ENCODE results near the gene MNT. TPM values are rescaled to one million over a fixed set of nuclear protein-coding genes. Genes with fewer than 3 reads are reported as not detected.

Gene MNT
- total and polyA plus RNA-seq, 9 of the 15 experiments (the other 6 are each of a cell fraction or from before 2014, with no cell fraction given) = 0.18 to 23.8 (median 5.3) TPM

- TF ChIP-seq ZNF75A (CRISPR knock-in tag; IDR thresholded peaks at IDR 0.05) (no peak), ZNF695 (CRISPR knock-in tag; IDR thresholded peaks at IDR 0.05) (no peak), TEAD1 (CRISPR knock-in tag; IDR thresholded peaks at IDR 0.05) (0 out of 4 replicates have a peak, but pooled peaks of 1 of the 2 experiments have one; percentile 45), HDAC6 (IDR thresholded peaks at IDR 0.05; ENCODE audit: low read depth, low read length) (no peak), EHMT2 (IDR thresholded peaks at IDR 0.05) (no peak), HNRNPK (IDR thresholded peaks at IDR 0.05; ENCODE audit: low read depth, low read length, poor library complexity, severe bottlenecking) (no peak), SNAPC5 (CRISPR knock-in tag; IDR thresholded peaks at IDR 0.05) (no peak), ZNF263 (CRISPR knock-in tag; IDR thresholded peaks at IDR 0.05; ENCODE audit: borderline replicate concordance) (no peak), EP400 (IDR thresholded peaks at IDR 0.05) (no peak)
- TF ChIP-seq, protein P1, sequence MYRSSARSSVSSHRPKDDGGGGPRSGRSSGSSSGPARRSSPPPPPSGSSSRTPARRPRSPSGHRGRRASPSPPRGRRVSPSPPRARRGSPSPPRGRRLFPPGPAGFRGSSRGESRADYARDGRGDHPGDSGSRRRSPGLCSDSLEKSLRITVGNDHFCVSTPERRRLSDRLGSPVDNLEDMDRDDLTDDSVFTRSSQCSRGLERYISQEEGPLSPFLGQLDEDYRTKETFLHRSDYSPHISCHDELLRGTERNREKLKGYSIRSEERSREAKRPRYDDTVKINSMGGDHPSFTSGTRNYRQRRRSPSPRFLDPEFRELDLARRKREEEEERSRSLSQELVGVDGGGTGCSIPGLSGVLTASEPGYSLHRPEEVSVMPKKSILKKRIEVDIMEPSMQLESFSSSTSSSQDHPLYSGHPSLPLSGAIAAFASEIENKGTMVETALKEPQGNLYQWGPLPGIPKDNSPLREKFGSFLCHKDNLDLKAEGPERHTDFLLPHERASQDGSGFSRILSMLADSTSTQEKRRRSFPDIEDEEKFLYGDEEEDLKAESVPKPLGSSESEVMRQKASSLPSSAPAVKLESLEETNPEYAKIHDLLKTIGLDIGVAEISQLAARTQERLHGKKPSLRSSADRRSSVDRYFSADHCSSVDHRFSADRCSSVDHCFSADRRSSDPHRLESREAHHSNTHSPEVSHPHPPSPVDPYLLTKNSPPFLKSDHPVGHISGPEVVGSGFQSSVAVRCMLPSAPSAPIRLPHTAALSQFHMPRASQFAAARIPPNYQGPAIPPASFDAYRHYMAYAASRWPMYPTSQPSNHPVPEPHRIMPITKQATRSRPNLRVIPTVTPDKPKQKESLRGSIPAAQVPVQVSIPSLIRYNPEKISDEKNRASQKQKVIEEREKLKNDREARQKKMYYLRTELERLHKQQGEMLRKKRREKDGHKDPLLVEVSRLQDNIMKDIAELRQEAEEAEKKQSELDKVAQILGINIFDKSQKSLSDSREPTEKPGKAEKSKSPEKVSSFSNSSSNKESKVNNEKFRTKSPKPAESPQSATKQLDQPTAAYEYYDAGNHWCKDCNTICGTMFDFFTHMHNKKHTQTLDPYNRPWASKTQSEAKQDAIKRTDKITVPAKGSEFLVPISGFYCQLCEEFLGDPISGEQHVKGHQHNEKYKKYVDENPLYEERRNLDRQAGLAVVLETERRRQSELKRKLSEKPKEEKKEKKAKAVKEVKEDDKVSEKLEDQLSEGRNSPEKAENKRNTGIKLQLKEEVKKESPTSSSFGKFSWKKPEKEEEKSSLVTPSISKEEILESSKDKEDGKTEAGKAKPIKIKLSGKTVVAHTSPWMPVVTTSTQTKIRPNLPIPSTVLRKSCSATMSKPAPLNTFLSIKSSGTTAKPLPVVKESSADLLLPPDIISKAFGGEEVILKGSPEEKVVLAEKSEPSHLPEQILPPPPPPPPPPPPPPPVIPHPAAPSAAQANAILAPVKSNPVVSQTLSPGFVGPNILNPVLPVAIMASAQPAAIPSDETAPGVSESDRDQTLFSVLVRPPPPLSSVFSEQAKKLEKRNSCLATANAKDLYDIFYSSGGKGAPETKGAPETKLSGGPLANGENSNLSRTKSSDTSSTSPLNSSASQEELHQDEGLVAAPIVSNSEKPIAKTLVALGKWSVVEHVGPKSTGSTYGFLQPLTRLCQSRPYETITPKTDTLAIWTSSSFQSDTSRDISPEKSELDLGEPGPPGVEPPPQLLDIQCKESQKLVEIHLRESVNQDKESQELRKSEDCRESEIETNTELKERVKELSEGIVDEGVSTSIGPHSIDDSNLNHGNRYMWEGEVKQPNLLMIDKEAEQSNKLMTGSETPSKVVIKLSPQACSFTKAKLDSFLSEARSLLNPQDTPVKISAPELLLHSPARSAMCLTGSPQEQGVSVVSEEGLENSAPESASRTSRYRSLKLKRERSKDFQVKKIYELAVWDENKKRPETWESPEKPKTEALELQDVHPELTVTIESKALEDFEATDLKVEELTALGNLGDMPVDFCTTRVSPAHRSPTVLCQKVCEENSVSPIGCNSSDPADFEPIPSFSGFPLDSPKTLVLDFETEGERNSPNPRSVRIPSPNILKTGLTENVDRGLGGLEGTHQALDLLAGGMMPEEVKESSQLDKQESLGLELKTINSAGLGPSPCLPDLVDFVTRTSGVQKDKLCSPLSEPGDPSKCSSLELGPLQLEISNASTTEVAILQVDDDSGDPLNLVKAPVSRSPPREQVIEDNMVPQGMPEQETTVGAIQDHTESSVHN (IDR thresholded peaks at IDR 0.05; ENCODE audit: borderline replicate concordance in 1 of 2, low read depth in 1 of 2) = no peak
- TF ChIP-seq, protein P2, sequence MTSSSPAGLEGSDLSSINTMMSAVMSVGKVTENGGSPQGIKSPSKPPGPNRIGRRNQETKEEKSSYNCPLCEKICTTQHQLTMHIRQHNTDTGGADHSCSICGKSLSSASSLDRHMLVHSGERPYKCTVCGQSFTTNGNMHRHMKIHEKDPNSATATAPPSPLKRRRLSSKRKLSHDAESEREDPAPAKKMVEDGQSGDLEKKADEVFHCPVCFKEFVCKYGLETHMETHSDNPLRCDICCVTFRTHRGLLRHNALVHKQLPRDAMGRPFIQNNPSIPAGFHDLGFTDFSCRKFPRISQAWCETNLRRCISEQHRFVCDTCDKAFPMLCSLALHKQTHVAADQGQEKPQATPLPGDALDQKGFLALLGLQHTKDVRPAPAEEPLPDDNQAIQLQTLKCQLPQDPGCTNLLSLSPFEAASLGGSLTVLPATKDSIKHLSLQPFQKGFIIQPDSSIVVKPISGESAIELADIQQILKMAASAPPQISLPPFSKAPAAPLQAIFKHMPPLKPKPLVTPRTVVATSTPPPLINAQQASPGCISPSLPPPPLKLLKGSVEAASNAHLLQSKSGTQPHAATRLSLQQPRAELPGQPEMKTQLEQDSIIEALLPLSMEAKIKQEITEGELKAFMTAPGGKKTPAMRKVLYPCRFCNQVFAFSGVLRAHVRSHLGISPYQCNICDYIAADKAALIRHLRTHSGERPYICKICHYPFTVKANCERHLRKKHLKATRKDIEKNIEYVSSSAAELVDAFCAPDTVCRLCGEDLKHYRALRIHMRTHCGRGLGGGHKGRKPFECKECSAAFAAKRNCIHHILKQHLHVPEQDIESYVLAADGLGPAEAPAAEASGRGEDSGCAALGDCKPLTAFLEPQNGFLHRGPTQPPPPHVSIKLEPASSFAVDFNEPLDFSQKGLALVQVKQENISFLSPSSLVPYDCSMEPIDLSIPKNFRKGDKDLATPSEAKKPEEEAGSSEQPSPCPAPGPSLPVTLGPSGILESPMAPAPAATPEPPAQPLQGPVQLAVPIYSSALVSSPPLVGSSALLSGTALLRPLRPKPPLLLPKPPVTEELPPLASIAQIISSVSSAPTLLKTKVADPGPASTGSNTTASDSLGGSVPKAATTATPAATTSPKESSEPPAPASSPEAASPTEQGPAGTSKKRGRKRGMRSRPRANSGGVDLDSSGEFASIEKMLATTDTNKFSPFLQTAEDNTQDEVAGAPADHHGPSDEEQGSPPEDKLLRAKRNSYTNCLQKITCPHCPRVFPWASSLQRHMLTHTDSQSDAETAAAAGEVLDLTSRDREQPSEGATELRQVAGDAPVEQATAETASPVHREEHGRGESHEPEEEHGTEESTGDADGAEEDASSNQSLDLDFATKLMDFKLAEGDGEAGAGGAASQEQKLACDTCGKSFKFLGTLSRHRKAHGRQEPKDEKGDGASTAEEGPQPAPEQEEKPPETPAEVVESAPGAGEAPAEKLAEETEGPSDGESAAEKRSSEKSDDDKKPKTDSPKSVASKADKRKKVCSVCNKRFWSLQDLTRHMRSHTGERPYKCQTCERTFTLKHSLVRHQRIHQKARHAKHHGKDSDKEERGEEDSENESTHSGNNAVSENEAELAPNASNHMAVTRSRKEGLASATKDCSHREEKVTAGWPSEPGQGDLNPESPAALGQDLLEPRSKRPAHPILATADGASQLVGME (CRISPR knock-in tag; IDR thresholded peaks at IDR 0.05) = no peak
Measured at GRCh38 chr17:2398182-2398581, 2.7 kb downstream of the MNT start (continued).

Measured in K562 (cell line).